Transverse colon (tissue), 4 donors: ENCODE results near the gene C1QTNF9.

Experiments
- EP300 ChIP-seq: sonication (generic); formaldehyde crosslinking; IDR thresholded peaks from one replicate; pipeline ENCODE4 v1.6.1; 2017; ENCODE audit warnings: antibody characterized with exemption, low read depth
- POLR2A ChIP-seq: fragments of 450-650 bp; IDR thresholded peaks from one replicate; pipeline ENCODE4 v1.6.1; 2016; ENCODE audit warnings: antibody characterized with exemption, mild to moderate bottlenecking, moderate library complexity
- POLR2AphosphoS5 ChIP-seq, 3 donors: sonication (generic); formaldehyde crosslinking; IDR thresholded peaks; one replicate each; pipeline ENCODE4 v1.6.1; 2016; ENCODE audit warnings: antibody characterized with exemption in 3 of 3
- TF ChIP-seq, protein P1 (sequence below), 5 experiments: fragments of 200-600 bp in 3 of 5; fragments of 450-650 bp in 2 of 5; sonication (generic) in 3 of 5; IDR thresholded peaks; 1 replicate in 2 of 5; 2 replicates in 3 of 5; pipeline ENCODE4 v1.5.1; 2016 to 2017; ENCODE audit warnings: antibody characterized with exemption in 5 of 5, inconsistent platforms in 3 of 5, mild to moderate bottlenecking in 2 of 5, moderate library complexity in 1 of 5

DNA sequence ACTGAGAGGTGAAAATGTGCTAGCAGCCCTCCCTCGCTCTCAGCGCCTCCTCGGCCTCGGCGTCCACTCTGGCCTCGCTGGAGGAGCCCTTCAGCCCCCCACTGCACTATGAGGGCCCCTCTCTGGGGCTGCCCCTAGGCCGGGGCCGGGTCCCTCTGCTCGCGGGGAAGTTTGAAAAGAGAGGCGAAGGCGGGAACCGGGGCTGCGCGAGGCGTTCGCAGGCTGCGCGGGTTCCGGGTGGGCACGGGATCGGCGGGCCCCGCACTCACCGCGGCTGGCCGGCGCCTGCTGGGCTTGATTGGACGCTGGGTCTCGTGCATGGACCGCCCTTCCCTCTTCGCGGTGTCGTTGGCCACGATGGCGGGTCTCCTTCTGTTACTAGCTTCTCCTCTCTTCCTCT is 29.3 kb downstream of the C1QTNF9 start:
- TF ChIP-seq, protein P1, sequence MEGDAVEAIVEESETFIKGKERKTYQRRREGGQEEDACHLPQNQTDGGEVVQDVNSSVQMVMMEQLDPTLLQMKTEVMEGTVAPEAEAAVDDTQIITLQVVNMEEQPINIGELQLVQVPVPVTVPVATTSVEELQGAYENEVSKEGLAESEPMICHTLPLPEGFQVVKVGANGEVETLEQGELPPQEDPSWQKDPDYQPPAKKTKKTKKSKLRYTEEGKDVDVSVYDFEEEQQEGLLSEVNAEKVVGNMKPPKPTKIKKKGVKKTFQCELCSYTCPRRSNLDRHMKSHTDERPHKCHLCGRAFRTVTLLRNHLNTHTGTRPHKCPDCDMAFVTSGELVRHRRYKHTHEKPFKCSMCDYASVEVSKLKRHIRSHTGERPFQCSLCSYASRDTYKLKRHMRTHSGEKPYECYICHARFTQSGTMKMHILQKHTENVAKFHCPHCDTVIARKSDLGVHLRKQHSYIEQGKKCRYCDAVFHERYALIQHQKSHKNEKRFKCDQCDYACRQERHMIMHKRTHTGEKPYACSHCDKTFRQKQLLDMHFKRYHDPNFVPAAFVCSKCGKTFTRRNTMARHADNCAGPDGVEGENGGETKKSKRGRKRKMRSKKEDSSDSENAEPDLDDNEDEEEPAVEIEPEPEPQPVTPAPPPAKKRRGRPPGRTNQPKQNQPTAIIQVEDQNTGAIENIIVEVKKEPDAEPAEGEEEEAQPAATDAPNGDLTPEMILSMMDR (IDR thresholded peaks at IDR 0.05): no peak
- TF ChIP-seq EP300 (no peak), POLR2AphosphoS5 (IDR thresholded peaks at IDR 0.05) (no peak), POLR2A (no peak)
